ENCODE results near the gene SNRNP200.

The SNRNP200 gene

DNA sequence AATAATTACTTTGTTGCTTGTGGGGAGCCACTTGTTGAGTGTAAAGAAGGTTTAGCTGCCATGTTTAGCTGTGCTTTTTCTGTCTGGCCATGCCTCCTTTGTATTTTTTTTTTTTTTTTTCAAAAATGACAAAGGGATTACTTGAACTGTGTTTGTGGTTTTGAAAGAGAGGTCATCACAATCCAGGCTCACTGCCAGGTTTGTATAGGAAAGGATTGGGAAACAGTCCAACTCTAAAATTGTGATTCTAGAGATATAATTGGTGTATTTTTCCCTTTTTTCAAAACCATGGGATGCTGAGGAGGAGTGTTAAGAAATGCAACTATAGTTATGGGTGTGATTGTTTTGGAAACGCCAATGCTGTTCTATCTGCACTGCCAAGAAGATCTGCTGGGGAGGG lies 24.1 kb upstream of the SNRNP200 start:
- Histone ChIP-seq H3K9me3 (ENCODE audit: insufficient read depth, low read depth, low read length) (peaks cover 4% of the 10 kb centered on the region), H3K4me3 (ENCODE audit: low read depth, low read length) (no peak overlapping the region), H3K79me1 (ENCODE audit: low read length) (no peaks in the 10 kb centered on the region), H3K14ac (ENCODE audit: low read length) (no peak overlapping the region), H4K12ac (ENCODE audit: low read depth, low read length) (no peak overlapping the region), H2AFZ (ENCODE audit: insufficient read depth, low read length, poor library complexity) (no peak overlapping the region), H3K4ac (ENCODE audit: low read depth, low read length) (no peak overlapping the region), H2BK12ac (ENCODE audit: low read length) (no peak overlapping the region), H3K79me2 (ENCODE audit: control insufficient read depth, insufficient read depth, low read length, poor library complexity) (peaks cover 3% of the 10 kb centered on the region), H3K18ac (ENCODE audit: low read length) (no peak overlapping the region), H3K4me1 (ENCODE audit: control insufficient read depth in 1 of 2, insufficient read depth in 2 of 2, low read length in 2 of 2) (peaks cover 0 to 10% of the 10 kb centered on the region in 2 experiments), H4K91ac (ENCODE audit: low read depth, low read length) (no peak overlapping the region), H4K8ac (ENCODE audit: low read depth, low read length) (no peak overlapping the region), H3K27me3 (ENCODE audit: insufficient read depth, low read length) (peaks cover 7% of the 10 kb centered on the region), H3K36me3 (ENCODE audit: control insufficient read depth in 1 of 2, insufficient read depth in 2 of 2, low read length in 2 of 2) (peaks cover 2% of the 10 kb centered on the region in 2 experiments), H3K9ac (ENCODE audit: low read length) (no peak overlapping the region), H2BK5ac (ENCODE audit: low read depth, low read length, poor library complexity) (no peak overlapping the region), H2AK5ac (ENCODE audit: low read length) (no peak overlapping the region), H3K4me2 (ENCODE audit: low read length) (no peak overlapping the region), H3K27ac (ENCODE audit: low read depth, low read length) (no peak overlapping the region), H3K23ac (ENCODE audit: low read length) (no peak overlapping the region), H2BK120ac (ENCODE audit: insufficient read depth, low read length, poor library complexity) (no peak overlapping the region)
- no CpG with 5 or more reads among the region's 1 CpG for WGBS (ENCODE audit: extremely low coverage, insufficient coverage, insufficient read length)
- no peak for DNase-seq

- no peak for DNase-seq
- H3K4ac ChIP-seq (ENCODE audit: low read depth, low read length) = no peak overlapping the region
- H2BK120ac ChIP-seq (ENCODE audit: insufficient read depth, low read length, poor library complexity) = no peak overlapping the region
- no peaks in the 10 kb centered on the region for H3K79me1 ChIP-seq (ENCODE audit: low read length)
- H3K4me3 ChIP-seq (ENCODE audit: low read depth, low read length) = no peak overlapping the region
- no peak overlapping the region for H4K8ac ChIP-seq (ENCODE audit: low read depth, low read length)
- no peak overlapping the region for H2BK12ac ChIP-seq (ENCODE audit: low read length)
- H3K9me3 ChIP-seq (ENCODE audit: insufficient read depth, low read depth, low read length) = peaks cover 4% of the 10 kb centered on the region
- no peak overlapping the region for H2AFZ ChIP-seq (ENCODE audit: insufficient read depth, low read length, poor library complexity)
- no peak overlapping the region for H3K23ac ChIP-seq (ENCODE audit: low read length)
- H3K9ac ChIP-seq (ENCODE audit: low read length) = no peak overlapping the region
- H3K27ac ChIP-seq (ENCODE audit: low read depth, low read length) = no peak overlapping the region
- no CpG with 5 or more reads among the region's 21 CpGs for WGBS (ENCODE audit: extremely low coverage, insufficient coverage, insufficient read length)
- peaks cover 2% of the 10 kb centered on the region in 2 experiments for H3K36me3 ChIP-seq (ENCODE audit: control insufficient read depth in 1 of 2, insufficient read depth in 2 of 2, low read length in 2 of 2)
- no peak overlapping the region for H3K14ac ChIP-seq (ENCODE audit: low read length)
- peaks cover 0 to 10% of the 10 kb centered on the region in 2 experiments for H3K4me1 ChIP-seq (ENCODE audit: control insufficient read depth in 1 of 2, insufficient read depth in 2 of 2, low read length in 2 of 2)
- peaks cover 14% of the 10 kb centered on the region for H3K27me3 ChIP-seq (ENCODE audit: insufficient read depth, low read length)
- H4K12ac ChIP-seq (ENCODE audit: low read depth, low read length) = no peak overlapping the region
- peaks cover 3% of the 10 kb centered on the region for H3K79me2 ChIP-seq (ENCODE audit: control insufficient read depth, insufficient read depth, low read length, poor library complexity)
- H3K18ac ChIP-seq (ENCODE audit: low read length) = no peak overlapping the region
- no peak overlapping the region for H4K91ac ChIP-seq (ENCODE audit: low read depth, low read length)
- no peak overlapping the region for H3K4me2 ChIP-seq (ENCODE audit: low read length)
- H2AK5ac ChIP-seq (ENCODE audit: low read length) = no peak overlapping the region
- H2BK5ac ChIP-seq (ENCODE audit: low read depth, low read length, poor library complexity) = no peak overlapping the region
Measured at GRCh38 chr2:96326990-96327820, 21.9 kb upstream of the SNRNP200 start.

DNA sequence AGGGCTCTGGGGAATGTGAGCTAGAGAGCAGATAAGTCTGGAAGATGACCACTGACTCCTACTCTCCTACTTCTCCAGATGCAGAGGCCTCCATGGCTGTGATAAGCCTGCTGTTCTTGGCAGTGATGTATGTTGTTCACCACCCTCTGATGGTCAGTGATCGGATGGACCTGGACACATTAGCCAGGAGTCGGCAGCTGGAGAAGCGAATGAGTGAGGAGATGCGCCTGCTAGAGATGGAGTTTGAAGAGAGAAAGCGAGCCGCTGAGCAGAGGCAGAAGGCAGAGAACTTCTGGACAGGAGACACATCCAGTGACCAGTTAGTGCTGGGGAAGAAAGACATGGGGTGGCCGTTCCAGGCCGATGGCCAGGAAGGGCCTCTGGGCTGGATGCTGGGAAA lies 21.2 kb upstream of the SNRNP200 start:
- Histone ChIP-seq H2AFZ (ENCODE audit: insufficient read depth, low read length, poor library complexity) (no peak overlapping the region), H3K4me2 (ENCODE audit: low read length) (no peak overlapping the region), H3K4me3 (ENCODE audit: low read depth, low read length) (no peak overlapping the region), H3K27ac (ENCODE audit: low read depth, low read length) (no peak overlapping the region), H3K27me3 (ENCODE audit: insufficient read depth, low read length) (peaks cover 20% of the 10 kb centered on the region), H4K12ac (ENCODE audit: low read depth, low read length) (peak overlapping the region; percentile 21), H3K36me3 (ENCODE audit: control insufficient read depth in 1 of 2, insufficient read depth in 2 of 2, low read length in 2 of 2) (peaks cover 2% of the 10 kb centered on the region in 2 experiments), H2BK5ac (ENCODE audit: low read depth, low read length, poor library complexity) (no peak overlapping the region), H3K9me3 (ENCODE audit: insufficient read depth, low read depth, low read length) (peaks cover 4% of the 10 kb centered on the region), H3K79me2 (ENCODE audit: control insufficient read depth, insufficient read depth, low read length, poor library complexity) (peaks cover 3% of the 10 kb centered on the region), H3K79me1 (ENCODE audit: low read length) (no peaks in the 10 kb centered on the region), H2BK12ac (ENCODE audit: low read length) (no peak overlapping the region), H3K23ac (ENCODE audit: low read length) (no peak overlapping the region), H3K9ac (ENCODE audit: low read length) (no peak overlapping the region), H4K91ac (ENCODE audit: low read depth, low read length) (no peak overlapping the region), H3K14ac (ENCODE audit: low read length) (no peak overlapping the region), H3K18ac (ENCODE audit: low read length) (no peak overlapping the region), H2BK120ac (ENCODE audit: insufficient read depth, low read length, poor library complexity) (no peak overlapping the region), H4K8ac (ENCODE audit: low read depth, low read length) (no peak overlapping the region), H3K4ac (ENCODE audit: low read depth, low read length) (no peak overlapping the region), H3K4me1 (ENCODE audit: control insufficient read depth in 1 of 2, insufficient read depth in 2 of 2, low read length in 2 of 2) (peaks cover 4 to 13% of the 10 kb centered on the region in 2 experiments), H2AK5ac (ENCODE audit: low read length) (no peak overlapping the region)
- WGBS (ENCODE audit: extremely low coverage, insufficient coverage, insufficient read length) = no CpG with 5 or more reads among the region's 8 CpGs
- no peak for DNase-seq

GRCh38 chr2:96325884-96326255 lies 20.5 kb upstream of the SNRNP200 start:
- no peak overlapping the region for H2AK5ac ChIP-seq (ENCODE audit: low read length)
- H3K18ac ChIP-seq (ENCODE audit: low read length) = no peak overlapping the region
- H3K9ac ChIP-seq (ENCODE audit: low read length) = no peak overlapping the region
- H3K4me1 ChIP-seq (ENCODE audit: control insufficient read depth in 1 of 2, insufficient read depth in 2 of 2, low read length in 2 of 2) = peaks cover 7 to 18% of the 10 kb centered on the region in 2 experiments
- peaks cover 3% of the 10 kb centered on the region for H3K79me2 ChIP-seq (ENCODE audit: control insufficient read depth, insufficient read depth, low read length, poor library complexity)
- peak overlapping the region; percentile 2 for H3K4me3 ChIP-seq (ENCODE audit: low read depth, low read length)
- WGBS (ENCODE audit: extremely low coverage, insufficient coverage, insufficient read length) = no CpG with 5 or more reads among the region's 8 CpGs
- H3K14ac ChIP-seq (ENCODE audit: low read length) = no peak overlapping the region
- H3K4me2 ChIP-seq (ENCODE audit: low read length) = peak overlapping the region; percentile 69
- H3K27me3 ChIP-seq (ENCODE audit: insufficient read depth, low read length) = peaks cover 27% of the 10 kb centered on the region
- no peak overlapping the region for H3K27ac ChIP-seq (ENCODE audit: low read depth, low read length)
- H3K23ac ChIP-seq (ENCODE audit: low read length) = no peak overlapping the region
- no peak for DNase-seq
- H2BK5ac ChIP-seq (ENCODE audit: low read depth, low read length, poor library complexity) = no peak overlapping the region
- H3K4ac ChIP-seq (ENCODE audit: low read depth, low read length) = no peak overlapping the region
- no peak overlapping the region for H2BK120ac ChIP-seq (ENCODE audit: insufficient read depth, low read length, poor library complexity)
- peaks cover 4% of the 10 kb centered on the region for H3K9me3 ChIP-seq (ENCODE audit: insufficient read depth, low read depth, low read length)
- no peak overlapping the region for H2BK12ac ChIP-seq (ENCODE audit: low read length)
- no peak overlapping the region for H2AFZ ChIP-seq (ENCODE audit: insufficient read depth, low read length, poor library complexity)
- H4K12ac ChIP-seq (ENCODE audit: low read depth, low read length) = no peak overlapping the region
- H4K91ac ChIP-seq (ENCODE audit: low read depth, low read length) = no peak overlapping the region
- no peak overlapping the region for H4K8ac ChIP-seq (ENCODE audit: low read depth, low read length)
- no peaks in the 10 kb centered on the region for H3K79me1 ChIP-seq (ENCODE audit: low read length)
- peaks cover 2% of the 10 kb centered on the region in 2 experiments for H3K36me3 ChIP-seq (ENCODE audit: control insufficient read depth in 1 of 2, insufficient read depth in 2 of 2, low read length in 2 of 2)
